GM18507 (cell line): ENCODE data around the gene BLVRB.
"Not testable (repeated sequence)": the region's sequence is repeated elsewhere in the genome, so short reads cannot be mapped to it uniquely, and the experiment has no call there.

Source experiments
- DNase-seq: peaks from one replicate; pipeline ENCODE4 v3.0.0; 2011; ENCODE audit warnings: low read depth; ENCODE audit not compliant: insufficient read length; ENCODE audit errors: extremely low spot score
- FAIRE-seq: peaks from 2 replicates; lab custom pipeline; 2011; peaks lifted over from hg19 to GRCh38; lab: Jason Lieb, UNC

Gene BLVRB

GRCh38 chr19:40428197-40428596 is 37.3 kb downstream of the BLVRB start:
- FAIRE-seq, DNase-seq: not testable (repeated sequence)

GRCh38 chr19:40425450-40426287 is 39.9 kb downstream of the BLVRB start, which contains the start of gene SERTAD1:
SERTAD1 (minus strand) TSS chr19:40425992; CDS start chr19:40423546, 2,446 bp downstream.
- peak; percentile 98 for FAIRE-seq
- DNase-seq = peak; percentile 96

- DNase-seq (no peak), FAIRE-seq (no peak)
Observed at GRCh38 chr19:40424637-40425449, 40.7 kb downstream of the BLVRB start.

- no peak for DNase-seq
- no peak for FAIRE-seq
Observed at GRCh38 chr19:40423938-40424337, 41.6 kb downstream of the BLVRB start.

- no peak for DNase-seq
- no peak for FAIRE-seq
Observed at GRCh38 chr19:40422748-40423566, 42.6 kb downstream of the BLVRB start.

- no peak for FAIRE-seq
- no peak for DNase-seq
Observed at GRCh38 chr19:40421993-40422747, 43.4 kb downstream of the BLVRB start.

- FAIRE-seq (peak; percentile 73), DNase-seq (no peak)
Observed at GRCh38 chr19:40420766-40421765, 44.5 kb downstream of the BLVRB start.

- FAIRE-seq = no peak
- DNase-seq = no peak
Observed at GRCh38 chr19:40420451-40420765, 45.1 kb downstream of the BLVRB start.

GRCh38 chr19:40419780-40420179 is 45.8 kb downstream of the BLVRB start:
- DNase-seq (no peak), FAIRE-seq (no peak)

GRCh38 chr19:40419066-40419612 is 46.4 kb downstream of the BLVRB start:
- DNase-seq (no peak), FAIRE-seq (no peak)

- FAIRE-seq (no peak), DNase-seq (no peak)
Observed at GRCh38 chr19:40418040-40418439, 47.5 kb downstream of the BLVRB start.

GRCh38 chr19:40417643-40417981 is 47.9 kb downstream of the BLVRB start:
- FAIRE-seq (no peak), DNase-seq (no peak)

- peak; percentile 71 for FAIRE-seq
- no peak for DNase-seq
Observed at GRCh38 chr19:40416918-40417642, 48.5 kb downstream of the BLVRB start.

GRCh38 chr19:40415768-40416167 is 49.8 kb downstream of the BLVRB start:
- DNase-seq (no peak), FAIRE-seq (no peak)

- FAIRE-seq (no peak), DNase-seq (no peak)
Observed at GRCh38 chr19:40414542-40415535, 50.7 kb downstream of the BLVRB start.

GRCh38 chr19:40413291-40413845 is 52.2 kb downstream of the BLVRB start, which contains the start of gene PRX:
PRX (minus strand) TSS chr19:40413378; CDS start chr19:40407932, 5,446 bp downstream.
- FAIRE-seq = no peak

More at GRCh38 chr19:40413291-40413845, 52.2 kb downstream of the BLVRB start, which contains the start of gene PRX:
- DNase-seq = no peak
